Activated CD4-positive, alpha-beta T cell treated with anti-CD3 and anti-CD28 coated beads, Interleukin-2, amount 50 U/mL, for 4 hours (primary cell): Measurements from ENCODE around the gene CIROP.
A peak's percentile ranks its signal among the peaks of the same experiment; 100 is the strongest.
"Not testable (repeated sequence)": the region's sequence is repeated elsewhere in the genome, so short reads cannot be mapped to it uniquely, and the experiment has no call there.

Experiments
- DNase-seq, 2 experiments: peaks; one replicate each; pipeline ENCODE4 v3.0.0-alpha.2; 2020

CIROP gene

GRCh38 chr14:23113431-23114119, 8.8 kb upstream of the CIROP start:
- DNase-seq: no peak

DNA sequence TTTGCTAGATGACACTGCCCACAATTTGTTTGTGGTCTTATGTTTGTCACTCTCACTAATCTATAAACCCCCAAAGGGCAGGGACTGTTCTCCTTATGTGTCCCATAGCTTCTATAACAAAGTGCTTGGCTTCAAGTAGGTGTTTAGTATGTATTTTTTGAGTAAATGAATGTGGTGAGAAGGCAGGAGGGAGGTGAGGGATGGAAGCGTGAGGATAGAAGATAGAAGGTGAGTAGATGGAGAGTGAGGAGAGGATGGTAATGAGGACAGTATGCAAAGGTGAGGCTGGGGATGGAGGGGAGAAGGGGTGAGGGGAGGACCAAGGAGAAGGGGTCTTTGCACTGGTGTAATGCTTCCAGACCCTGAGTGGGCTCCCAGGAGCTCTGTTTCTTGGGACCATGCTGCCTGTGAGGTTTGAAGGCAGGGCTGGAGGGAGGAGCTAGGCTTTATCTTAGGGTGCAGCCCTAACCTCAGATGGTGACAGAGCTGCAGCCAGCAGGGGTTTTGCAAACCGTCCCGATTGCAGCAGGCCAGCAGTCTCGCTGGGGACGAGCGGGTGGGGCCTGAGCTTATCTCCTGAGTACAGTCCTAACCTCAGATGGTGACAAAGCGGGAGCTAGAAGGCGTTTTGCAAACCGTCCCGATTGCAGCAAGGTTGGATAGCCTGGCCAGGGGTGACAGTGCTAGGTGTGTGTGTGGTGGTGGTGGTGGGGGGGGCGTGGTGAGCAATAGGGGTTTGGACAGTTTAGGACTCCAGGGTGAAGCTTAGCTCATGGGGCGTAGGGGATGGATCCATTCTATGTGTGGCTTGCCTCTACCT, 7.8 kb upstream of the CIROP start:
- no peak for DNase-seq

DNA sequence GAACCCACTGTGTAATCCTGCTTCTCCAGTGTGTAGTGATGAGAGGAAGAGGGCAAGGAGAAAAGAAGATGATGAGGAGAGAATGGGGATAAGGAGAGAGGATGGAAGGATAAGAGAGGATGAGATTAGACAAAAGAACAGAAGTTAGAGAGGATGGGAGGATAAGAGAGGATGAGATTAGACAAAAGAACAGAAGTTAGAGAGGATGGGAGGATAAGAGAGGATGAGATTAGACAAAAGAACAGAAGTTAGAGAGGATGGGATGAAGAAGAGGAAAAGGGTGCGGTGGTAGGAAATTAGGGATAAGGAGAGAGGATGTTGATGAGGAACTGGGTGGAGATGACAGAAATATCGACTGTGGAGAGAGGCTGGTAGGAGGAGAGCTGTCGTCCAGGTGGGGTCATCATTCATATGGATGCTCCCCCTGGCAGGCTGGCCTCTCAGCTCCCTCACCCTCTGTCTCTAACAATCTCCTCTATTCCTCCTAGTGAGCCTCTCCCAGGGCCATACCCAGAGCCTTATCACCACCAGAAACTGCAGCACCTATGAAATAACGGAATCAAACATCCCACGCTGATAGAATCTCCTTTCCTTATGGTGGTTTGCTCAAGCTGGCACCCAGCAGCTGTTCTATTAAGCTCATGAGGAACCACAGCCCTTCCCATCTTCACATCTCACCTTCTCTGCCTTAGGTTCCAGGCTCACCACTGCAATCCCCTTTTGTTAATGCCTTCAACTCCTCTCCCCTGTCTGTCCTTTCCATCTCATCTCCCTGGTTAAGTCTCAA, 6.0 kb upstream of the CIROP start:
- DNase-seq: no peak

- no peak for DNase-seq
Measured at GRCh38 chr14:23109769-23110168, 5.0 kb upstream of the CIROP start.

- DNase-seq: not testable (repeated sequence)
Measured at GRCh38 chr14:23108169-23108568, 3.4 kb upstream of the CIROP start.

DNA sequence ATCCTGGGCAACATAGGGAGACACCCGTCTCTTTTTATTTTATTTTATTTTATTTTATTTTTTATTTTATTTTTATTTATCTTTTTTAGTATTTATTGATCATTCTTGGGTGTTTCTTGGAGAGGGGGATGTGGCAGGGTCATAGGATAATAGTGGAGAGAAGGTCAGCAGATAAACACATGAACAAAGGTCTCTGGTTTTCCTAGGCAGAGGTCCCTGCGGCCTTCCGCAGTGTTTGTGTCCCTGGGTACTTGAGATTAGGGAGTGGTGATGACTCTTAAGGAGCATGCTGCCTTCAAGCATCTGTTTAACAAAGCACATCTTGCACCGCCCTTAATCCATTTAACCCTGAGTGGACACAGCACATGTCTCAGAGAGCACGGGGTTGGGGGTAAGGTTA, 2.8 kb upstream of the CIROP start:
- not testable (repeated sequence) for DNase-seq

DNA sequence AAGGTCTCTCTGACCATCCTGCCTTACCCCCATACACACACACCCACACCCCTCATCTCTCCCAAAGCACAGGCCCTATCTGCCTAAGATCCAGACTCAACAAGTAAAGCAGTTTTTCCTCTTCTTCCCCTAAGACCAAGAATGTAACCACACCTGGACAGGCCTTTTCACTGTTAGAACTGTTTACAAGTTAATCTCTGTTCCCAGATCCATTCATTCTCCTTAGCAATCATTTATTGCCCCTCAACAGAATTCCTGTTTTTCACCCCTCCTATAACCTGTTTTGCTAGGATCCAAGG, 1.9 kb upstream of the CIROP start:
- no peak for DNase-seq

DNA sequence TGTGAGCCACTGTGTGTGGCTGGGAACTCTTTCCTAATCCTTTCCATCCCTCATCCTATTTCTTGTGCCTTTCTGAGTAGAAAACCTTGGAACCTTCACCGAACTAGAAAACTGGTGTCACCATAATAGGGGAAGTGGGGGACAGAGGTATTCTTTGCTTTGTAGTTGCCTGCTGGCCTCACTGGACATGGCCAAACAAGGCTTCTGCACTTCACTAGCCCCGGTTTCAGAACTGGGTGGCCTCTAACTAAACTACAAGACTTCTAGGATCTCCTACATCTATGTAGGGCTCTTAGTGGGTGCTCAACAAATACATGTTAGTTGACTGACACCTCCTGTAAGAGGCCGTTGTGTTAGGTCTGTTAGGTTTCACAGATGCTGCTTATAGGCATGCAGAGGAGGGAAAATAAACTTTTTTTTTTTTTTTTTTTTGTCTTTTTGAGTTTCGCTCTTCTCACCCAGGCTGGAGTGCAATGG, 597 bp upstream of the CIROP start:
- no peak for DNase-seq

DNA sequence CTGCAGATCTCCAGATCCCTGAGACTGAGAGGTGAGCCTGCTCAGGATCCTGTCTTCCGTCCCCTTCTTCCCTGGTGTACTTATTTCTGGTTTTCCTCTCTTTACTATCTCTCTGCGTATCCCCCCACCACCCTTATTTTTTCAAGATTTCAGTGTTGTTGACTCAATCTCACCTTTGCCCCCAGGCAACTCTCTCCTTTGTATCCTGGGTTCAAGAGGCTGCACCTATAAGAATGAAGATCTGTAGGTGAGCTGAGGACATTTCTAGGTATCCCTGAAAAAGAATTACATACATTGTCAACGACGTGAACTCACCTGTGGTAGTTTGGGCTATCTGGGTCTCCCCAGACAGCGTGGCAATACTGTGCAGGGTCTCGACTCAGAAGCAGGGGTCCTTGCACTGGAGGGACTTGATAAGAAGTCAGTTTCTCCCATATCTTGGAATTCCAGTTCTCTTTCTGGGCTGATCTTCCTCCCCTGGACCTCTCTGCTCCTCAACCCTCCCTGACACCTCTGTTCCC, 659 bp downstream of the CIROP start:
- no peak for DNase-seq

- DNase-seq: no peak
Measured at GRCh38 chr14:23103581-23103980, 1.2 kb downstream of the CIROP start.

GRCh38 chr14:23102801-23103200, 2.0 kb downstream of the CIROP start:
- no peak for DNase-seq

DNA sequence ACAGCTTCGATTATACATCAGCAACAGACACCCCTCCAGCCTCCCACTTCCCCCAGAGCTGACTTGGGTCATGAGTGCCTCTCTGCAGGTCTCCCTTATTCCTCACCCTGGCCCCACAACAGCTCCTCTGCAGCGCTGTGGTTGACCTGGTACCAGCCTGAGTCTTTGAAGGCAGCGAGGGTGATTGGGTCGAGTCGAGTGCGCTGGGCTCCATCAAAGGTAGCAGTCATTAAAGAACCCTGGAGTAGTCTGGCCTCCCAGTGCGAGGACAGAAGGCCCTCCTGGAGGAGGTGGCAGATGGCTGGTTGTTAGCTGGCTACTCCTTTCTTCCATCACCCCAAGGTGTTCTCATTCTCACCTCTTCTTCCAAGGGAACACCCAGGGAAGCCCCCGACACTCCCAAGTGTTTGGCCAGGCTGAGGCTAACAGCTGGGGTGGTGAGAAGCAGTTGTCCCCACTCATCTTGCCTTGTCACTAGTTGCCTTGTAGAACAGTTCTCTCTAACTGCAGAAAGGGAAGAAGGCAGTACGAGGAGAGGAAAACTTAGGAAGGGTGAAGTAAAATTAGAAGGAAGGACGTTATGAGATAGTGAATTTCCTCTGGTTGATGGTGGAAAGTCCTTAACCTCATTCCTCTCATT, 2.7 kb downstream of the CIROP start:
- DNase-seq: no peak

DNA sequence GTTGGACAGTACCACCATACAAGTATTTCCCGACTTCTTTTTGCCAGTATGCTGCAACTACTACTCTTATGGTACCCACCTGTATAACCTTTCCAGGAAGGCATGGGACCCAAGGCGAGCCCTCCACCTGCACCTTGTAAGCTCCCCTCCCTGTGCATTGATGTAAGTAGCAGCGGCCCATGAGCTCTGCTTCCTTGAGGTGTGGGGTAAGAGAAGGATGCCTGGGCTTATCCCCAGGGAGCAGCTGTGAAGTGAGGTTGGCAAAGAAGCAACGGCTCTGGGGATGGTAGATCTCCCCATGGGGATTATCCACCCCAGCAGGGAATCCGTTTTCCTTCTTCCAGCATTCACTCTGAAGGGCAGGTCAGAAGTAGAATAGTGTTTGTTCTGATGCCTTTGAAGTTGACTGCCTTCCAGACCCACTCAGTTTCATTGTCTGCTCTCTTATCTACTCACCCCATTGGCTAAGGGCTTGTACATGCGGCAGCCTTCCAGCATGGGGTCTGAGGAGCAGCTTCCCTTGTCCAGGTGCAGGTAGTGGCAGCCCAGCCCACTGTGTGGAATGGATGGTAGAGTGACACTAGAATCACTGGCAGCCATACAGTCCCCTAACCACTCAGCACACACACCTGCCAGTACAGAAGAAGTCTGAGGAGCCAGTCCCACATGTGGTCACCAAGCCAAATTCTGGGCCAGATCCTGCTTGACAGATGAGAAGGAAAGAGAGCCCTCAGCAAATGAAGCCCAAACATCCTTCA, 3.4 kb downstream of the CIROP start:
- DNase-seq: no peak

GRCh38 chr14:23099212-23099861, 5.5 kb downstream of the CIROP start:
- no peak for DNase-seq

DNA sequence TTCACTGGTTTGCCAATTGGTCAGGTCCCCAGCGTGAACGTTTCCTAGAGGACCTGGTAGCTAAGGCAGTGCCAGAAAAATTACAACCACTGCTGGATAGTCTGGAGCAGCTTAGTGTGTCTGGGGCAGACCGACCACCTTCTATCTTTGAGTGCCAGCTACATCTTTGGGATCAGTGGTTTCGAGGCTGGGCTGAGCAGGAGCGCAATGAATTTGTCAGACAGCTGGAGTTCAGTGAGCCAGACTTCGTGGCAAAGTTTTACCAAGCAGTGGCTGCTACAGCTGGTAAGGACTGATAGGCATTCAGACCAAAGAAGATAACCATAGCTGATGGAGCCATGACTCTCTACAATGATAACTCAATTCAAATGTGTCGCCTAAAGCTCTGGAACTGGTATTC, 7.0 kb downstream of the CIROP start:
- DNase-seq: no peak

- DNase-seq: peak; percentile 99
Measured at GRCh38 chr14:23095196-23096108, 9.3 kb downstream of the CIROP start, which contains the start of gene C14orf119. Gene C14orf119 (plus strand): TSS chr14:23095505. CDS start chr14:23097659, 2,154 bp downstream.

DNA sequence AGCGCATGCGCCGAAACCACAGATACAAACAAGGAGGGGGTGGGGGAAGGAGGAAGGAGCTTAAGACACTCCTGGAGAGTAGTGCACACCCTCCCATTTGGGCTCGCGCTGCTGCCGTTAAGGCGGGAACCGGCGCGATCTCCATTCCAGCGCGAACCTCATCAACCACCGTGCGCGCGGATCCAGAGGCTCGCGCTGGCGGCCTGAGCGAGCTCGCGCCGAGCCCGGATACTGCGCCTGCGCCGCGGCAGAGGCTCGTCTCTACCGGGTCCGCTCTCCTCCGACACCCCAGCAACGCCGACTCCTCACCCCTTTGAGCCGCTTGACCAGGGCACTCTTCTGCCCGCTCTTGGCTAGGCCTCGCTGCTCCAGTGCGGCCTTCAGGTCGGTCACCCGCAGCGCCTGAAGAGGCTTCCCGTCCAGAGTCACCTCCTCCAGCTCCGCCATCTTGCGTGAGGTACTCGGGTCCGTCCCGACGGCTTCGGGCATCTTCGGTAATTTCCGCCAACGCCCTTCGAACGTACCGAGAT, 10.1 kb downstream of the CIROP start, which contains the start of gene ACIN1:
ACIN1 (minus strand) TSS at position 471 of the 530 bp plus-strand sequence; CDS start at position 447, 24 bp downstream.
- DNase-seq: peak in 1 of 2 experiments; percentile 60

DNA sequence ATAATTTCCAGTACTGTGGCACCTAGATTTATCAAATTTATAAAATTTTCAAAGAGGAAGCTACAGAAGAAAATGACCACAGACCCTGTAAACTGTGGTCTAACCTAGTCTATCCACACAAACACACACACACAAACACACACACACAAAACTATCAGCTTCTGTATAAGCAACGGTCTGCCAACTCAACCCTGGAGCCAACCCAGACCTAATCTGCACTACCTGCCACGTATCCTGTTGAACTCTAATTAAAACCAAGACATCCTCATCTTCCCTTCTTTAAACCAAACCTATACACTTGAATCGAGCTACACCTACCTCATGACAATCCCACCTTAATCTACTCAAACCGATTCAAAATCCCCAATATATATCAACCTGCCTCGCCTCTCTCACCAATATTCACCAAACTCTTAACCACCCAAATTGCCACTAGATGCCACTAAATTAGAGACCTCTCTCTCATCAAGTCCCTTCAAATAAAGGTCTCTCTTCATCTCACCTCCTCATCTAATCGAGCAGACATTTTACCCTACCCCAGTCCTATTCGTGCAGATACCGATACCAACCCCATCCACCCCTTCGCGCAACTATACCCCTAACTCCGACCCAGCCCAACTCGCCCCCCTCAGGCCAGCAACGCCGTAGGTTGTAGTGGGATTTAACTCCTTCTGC, 10.7 kb downstream of the CIROP start:
- DNase-seq: peak in 1 of 2 experiments; percentile 66

DNA sequence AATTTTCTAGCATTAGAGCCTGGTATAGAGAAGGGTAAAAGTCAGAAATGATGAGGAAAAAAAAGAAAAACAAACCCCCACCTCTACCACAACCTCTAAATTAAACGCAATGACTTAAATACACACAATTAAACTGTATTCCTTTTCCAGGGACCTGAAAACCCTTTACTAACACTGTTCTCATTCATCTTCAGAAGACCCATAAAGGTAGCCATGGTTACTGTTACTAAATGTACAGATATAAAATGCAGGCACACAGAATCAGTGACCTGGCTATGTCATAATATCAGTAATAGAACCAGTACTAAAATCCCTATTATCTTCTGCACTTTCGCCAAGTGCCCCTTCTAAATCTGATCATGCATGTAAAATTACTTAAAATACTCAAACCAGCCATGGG, 11.3 kb downstream of the CIROP start:
- DNase-seq: no peak
